Keratinocyte (primary cell): ENCODE results near the gene TNRC6A. TPM values are rescaled to one million over a fixed set of nuclear protein-coding genes. Genes with fewer than 3 reads are reported as not detected.

Source experiments
- DNase-seq: peaks from one replicate; pipeline ENCODE4 v3.0.0-alpha.2; 2011; ENCODE audit warnings: low read depth, missing footprints, low spot score
- FAIRE-seq: peaks from 2 replicates; lab custom pipeline; 2011; peaks lifted over from hg19 to GRCh38; lab: Jason Lieb, UNC
- H2AFZ ChIP-seq: 2 replicates; pipeline ENCODE4 v1.6.0; 2012; ENCODE audit warnings: low read length, control low read depth, inconsistent platforms; ENCODE audit not compliant: control insufficient read depth
- H3K27ac ChIP-seq: 2 replicates; pipeline ENCODE4 v1.5.1; 2011; ENCODE audit warnings: low read length; ENCODE audit not compliant: control insufficient read depth, insufficient read depth
- H3K27me3 ChIP-seq: 3 replicates; pipeline ENCODE4 v1.6.0; 2011; ENCODE audit warnings: low read length; ENCODE audit not compliant: control insufficient read depth, insufficient read depth; ENCODE audit errors: extremely low read depth
- H3K36me3 ChIP-seq, 2 experiments: 2 replicates in 1 of 2; 3 replicates in 1 of 2; pipeline ENCODE4 v1.5.1; 2011; ENCODE audit warnings: low read length in 2 of 2, mild to moderate bottlenecking in 1 of 2; ENCODE audit not compliant: control insufficient read depth in 2 of 2, insufficient read depth in 2 of 2; ENCODE audit errors: extremely low read depth in 1 of 2
- H3K4me1 ChIP-seq: 3 replicates; pipeline ENCODE4 v1.5.1; 2011; ENCODE audit warnings: low read length; ENCODE audit not compliant: control insufficient read depth, insufficient read depth; ENCODE audit errors: extremely low read depth
- H3K4me2 ChIP-seq: 3 replicates; pipeline ENCODE4 v1.6.0; 2011; ENCODE audit warnings: low read depth, low read length; ENCODE audit not compliant: control insufficient read depth, insufficient read depth; ENCODE audit errors: extremely low read depth
- H3K4me3 ChIP-seq, 3 experiments: fragments of 200-600 bp in 1 of 3; sonication (generic) in 1 of 3; 2 replicates in 2 of 3; 3 replicates in 1 of 3; pipeline ENCODE4 v1.5.1; 2011 to 2016; ENCODE audit warnings: low read length in 3 of 3, mild to moderate bottlenecking in 3 of 3, control low read depth in 2 of 3, inconsistent platforms in 1 of 3, low read depth in 1 of 3, mixed read lengths in 1 of 3, mixed run types in 1 of 3, moderate library complexity in 1 of 3; ENCODE audit not compliant: control insufficient read depth in 2 of 3, insufficient read depth in 2 of 3; ENCODE audit errors: extremely low read depth in 1 of 3
- H3K79me2 ChIP-seq: 2 replicates; pipeline ENCODE4 v1.6.0; 2012; ENCODE audit warnings: low read length; ENCODE audit not compliant: control insufficient read depth, insufficient read depth
- H3K9ac ChIP-seq: 3 replicates; pipeline ENCODE4 v1.6.0; 2011; ENCODE audit warnings: low read length; ENCODE audit not compliant: control insufficient read depth, insufficient read depth; ENCODE audit errors: extremely low read depth
- H3K9me1 ChIP-seq: 3 replicates; pipeline ENCODE4 v1.6.0; 2011; ENCODE audit warnings: low read length; ENCODE audit not compliant: control insufficient read depth, insufficient read depth; ENCODE audit errors: extremely low read depth
- H3K9me3 ChIP-seq: 2 replicates; pipeline ENCODE4 v1.5.1; 2012; ENCODE audit warnings: low read depth, low read length; ENCODE audit not compliant: control insufficient read depth
- H4K20me1 ChIP-seq: 3 replicates; pipeline ENCODE4 v1.6.0; 2011; ENCODE audit warnings: low read length; ENCODE audit not compliant: control insufficient read depth, insufficient read depth; ENCODE audit errors: extremely low read depth
- CTCF ChIP-seq, 3 experiments: IDR thresholded peaks in 1 of 3; conservative IDR thresholded peaks in 1 of 3; optimal IDR thresholded peaks in 1 of 3; 2 replicates in 2 of 3; 3 replicates in 1 of 3; pipeline versions ENCODE3 to v1.5.1; 2011; ENCODE audit warnings: low read length in 3 of 3, mild to moderate bottlenecking in 3 of 3, moderate library complexity in 2 of 3, control low read depth in 1 of 3, inconsistent platforms in 1 of 3; ENCODE audit not compliant: insufficient read depth in 2 of 3; ENCODE audit errors: extremely low read depth in 1 of 3
- EZH2 ChIP-seq: IDR thresholded peaks from one replicate; pipeline ENCODE4 v1.6.1; 2012; ENCODE audit warnings: inconsistent platforms, mild to moderate bottlenecking, low read length, moderate library complexity
- dilution Hi-C: fragments of 300-500 bp; cut with MboI; formaldehyde crosslinking; loops from one replicate; pipeline ENCODE4 v1.7.0; 2020; ENCODE audit warnings: low sequenced_read_pairs; ENCODE audit not compliant: extremely low pct_ligation_motif_present
- polyA plus RNA-seq, 5 experiments: library from polyadenylated mRNA; depleted of rRNA in 3 of 5; stranded (reverse) in 3 of 5; stranded (forward) in 1 of 5; unstranded in 1 of 5; fragments of >200 nt; gene quantifications; 1 replicate in 1 of 5; 2 replicates in 3 of 5; 3 replicates in 1 of 5; pipeline versions ENCODE4 v1.2.1 to v1.2.3, GENCODE V29; 2011 to 2012; ENCODE audit warnings: missing spikeins in 2 of 5, low read depth in 1 of 5, low replicate concordance in 1 of 5

Gene TNRC6A
- polyA plus RNA-seq, 1 donor (not counting 4 experiments of a cell fraction or from before 2014, with no cell fraction given), result 23.3 TPM

DNA sequence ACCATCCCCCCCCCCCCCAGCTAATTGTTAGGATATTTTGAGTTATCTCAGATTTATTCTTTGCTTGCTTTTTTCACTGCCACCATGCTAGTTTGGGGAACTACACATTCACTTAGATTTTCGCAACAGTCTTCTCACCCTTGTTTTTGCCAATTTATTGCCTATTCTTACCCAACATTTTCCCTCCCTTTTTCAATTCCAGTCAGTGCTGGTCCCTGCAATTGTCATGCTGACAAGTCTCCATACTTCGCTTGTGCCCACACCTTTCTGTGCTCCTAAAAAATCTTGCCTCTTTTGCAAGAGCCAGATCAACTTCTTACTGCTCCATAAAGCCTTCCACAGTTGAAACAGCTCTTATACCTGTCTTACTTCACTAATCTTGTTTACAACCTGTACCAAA lies 16.3 kb downstream of the TNRC6A start:
- dilution Hi-C loops, result no loop called here
- peaks cover 20% of the 10 kb centered on the region for H4K20me1 ChIP-seq
- FAIRE-seq (no peak), DNase-seq (no peak)
- TF ChIP-seq EZH2 (no peak), CTCF (optimal IDR thresholded peaks at IDR 0.05 in 1 of 3, IDR thresholded peaks at IDR 0.05 in 1 of 3, conservative IDR thresholded peaks at IDR 0.05 in 1 of 3; ENCODE audit: extremely low read depth in 1 of 3, insufficient read depth in 2 of 3, low read length in 3 of 3) (no peak)
- H2AFZ ChIP-seq, result no peak overlapping the region
- no peak overlapping the region for H3K4me3 ChIP-seq
- no peaks in the 10 kb centered on the region for H3K9me1 ChIP-seq
- no peak overlapping the region for H3K27ac ChIP-seq
- H3K9ac ChIP-seq, result no peak overlapping the region
- H3K36me3 ChIP-seq, result peaks cover 2 to 3% of the 10 kb centered on the region in 2 experiments
- H3K9me3 ChIP-seq, result no peaks in the 10 kb centered on the region
- H3K27me3 ChIP-seq, result no peaks in the 10 kb centered on the region
- peaks cover 94% of the 10 kb centered on the region for H3K79me2 ChIP-seq
- peaks cover 23% of the 10 kb centered on the region for H3K4me1 ChIP-seq
- H3K4me2 ChIP-seq, result no peak overlapping the region

DNA sequence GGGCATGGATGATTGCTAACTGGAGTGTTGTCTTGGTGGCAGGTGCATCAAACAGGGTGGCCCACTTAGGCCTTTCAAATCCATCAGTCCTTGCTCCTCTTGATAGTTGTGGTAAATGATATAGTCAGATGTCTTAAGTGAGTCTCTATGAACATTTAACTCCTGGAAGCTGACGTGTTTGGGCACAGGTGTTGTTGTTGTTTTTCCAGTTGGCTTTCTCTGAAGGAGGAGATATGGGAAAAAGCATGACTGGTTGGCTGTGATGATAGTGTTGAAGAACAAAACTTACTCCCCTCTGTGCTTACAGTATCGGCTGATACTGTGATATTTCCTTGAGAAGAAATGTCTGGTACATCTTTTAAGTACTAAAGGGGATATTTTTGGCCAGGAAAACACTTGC lies 18.0 kb downstream of the TNRC6A start:
- Histone ChIP-seq H3K9ac (no peak overlapping the region), H3K9me3 (no peaks in the 10 kb centered on the region), H3K27me3 (no peaks in the 10 kb centered on the region), H3K79me2 (peaks cover 91% of the 10 kb centered on the region), H4K20me1 (peaks cover 19% of the 10 kb centered on the region), H3K4me1 (peaks cover 23% of the 10 kb centered on the region), H3K36me3 (peaks cover 2 to 3% of the 10 kb centered on the region in 2 experiments), H3K4me2 (peak overlapping the region; percentile 7), H3K4me3 (no peak overlapping the region), H3K9me1 (no peaks in the 10 kb centered on the region), H2AFZ (no peak overlapping the region), H3K27ac (peak overlapping the region; percentile 57)
- dilution Hi-C loops, result no loop called here
- DNase-seq (no peak), FAIRE-seq (peak; percentile 39)
- TF ChIP-seq EZH2 (no peak), CTCF (optimal IDR thresholded peaks at IDR 0.05 in 1 of 3, IDR thresholded peaks at IDR 0.05 in 1 of 3, conservative IDR thresholded peaks at IDR 0.05 in 1 of 3; ENCODE audit: extremely low read depth in 1 of 3, insufficient read depth in 2 of 3, low read length in 3 of 3) (no peak)
